Fibroblast of villous mesenchyme (primary cell): ENCODE data around the gene ATP9A. TPM values are rescaled to one million over a fixed set of nuclear protein-coding genes. Genes with fewer than 3 reads are reported as not detected.
"Not testable (repeated sequence)": the region's sequence is repeated elsewhere in the genome, so short reads cannot be mapped to it uniquely, and the experiment has no call there.

Experiments used
- DNase-seq: peaks from one replicate; pipeline ENCODE4 v3.0.0-alpha.2; 2010; ENCODE audit warnings: low read depth
- H3K4me3 ChIP-seq: 2 replicates; pipeline ENCODE4 v1.5.1; 2011; ENCODE audit warnings: low read depth, mild to moderate bottlenecking, low read length
- total RNA-seq: library from RNA; depleted of rRNA; stranded (reverse); fragments of >200 nt; gene quantifications from 2 replicates; pipeline ENCODE4 v1.2.3, GENCODE V29; 2012
- TF ChIP-seq, protein P1 (sequence below): IDR thresholded peaks from 2 replicates; pipeline ENCODE4 v1.5.1; 2012; ENCODE audit warnings: low read depth, mild to moderate bottlenecking, low read length; ENCODE audit not compliant: insufficient read depth

Gene ATP9A
- total RNA-seq, 1 donor: 6.9 TPM

DNA sequence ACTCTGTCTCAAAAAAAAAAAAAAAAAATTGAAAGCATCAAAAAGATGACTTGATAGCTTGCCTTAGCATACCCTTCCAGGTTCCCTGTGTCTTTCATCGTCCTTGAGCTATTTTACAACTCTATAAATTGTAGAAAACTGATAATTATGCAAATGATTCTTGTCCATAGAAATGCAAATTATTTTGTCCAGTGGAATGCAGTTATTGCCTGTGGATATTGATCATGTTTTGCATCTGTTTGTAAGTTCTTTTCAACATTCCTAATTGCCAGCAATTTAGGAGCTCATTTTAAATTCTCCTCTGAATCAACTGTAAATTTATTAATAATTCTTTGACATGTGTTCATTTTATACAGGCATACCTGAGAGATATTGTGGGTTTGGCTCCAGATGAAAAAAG is 7.1 kb upstream of the ATP9A start:
- no peak for DNase-seq
- TF ChIP-seq, protein P1, sequence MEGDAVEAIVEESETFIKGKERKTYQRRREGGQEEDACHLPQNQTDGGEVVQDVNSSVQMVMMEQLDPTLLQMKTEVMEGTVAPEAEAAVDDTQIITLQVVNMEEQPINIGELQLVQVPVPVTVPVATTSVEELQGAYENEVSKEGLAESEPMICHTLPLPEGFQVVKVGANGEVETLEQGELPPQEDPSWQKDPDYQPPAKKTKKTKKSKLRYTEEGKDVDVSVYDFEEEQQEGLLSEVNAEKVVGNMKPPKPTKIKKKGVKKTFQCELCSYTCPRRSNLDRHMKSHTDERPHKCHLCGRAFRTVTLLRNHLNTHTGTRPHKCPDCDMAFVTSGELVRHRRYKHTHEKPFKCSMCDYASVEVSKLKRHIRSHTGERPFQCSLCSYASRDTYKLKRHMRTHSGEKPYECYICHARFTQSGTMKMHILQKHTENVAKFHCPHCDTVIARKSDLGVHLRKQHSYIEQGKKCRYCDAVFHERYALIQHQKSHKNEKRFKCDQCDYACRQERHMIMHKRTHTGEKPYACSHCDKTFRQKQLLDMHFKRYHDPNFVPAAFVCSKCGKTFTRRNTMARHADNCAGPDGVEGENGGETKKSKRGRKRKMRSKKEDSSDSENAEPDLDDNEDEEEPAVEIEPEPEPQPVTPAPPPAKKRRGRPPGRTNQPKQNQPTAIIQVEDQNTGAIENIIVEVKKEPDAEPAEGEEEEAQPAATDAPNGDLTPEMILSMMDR: no peak
- H3K4me3 ChIP-seq: no peak overlapping the region

DNA sequence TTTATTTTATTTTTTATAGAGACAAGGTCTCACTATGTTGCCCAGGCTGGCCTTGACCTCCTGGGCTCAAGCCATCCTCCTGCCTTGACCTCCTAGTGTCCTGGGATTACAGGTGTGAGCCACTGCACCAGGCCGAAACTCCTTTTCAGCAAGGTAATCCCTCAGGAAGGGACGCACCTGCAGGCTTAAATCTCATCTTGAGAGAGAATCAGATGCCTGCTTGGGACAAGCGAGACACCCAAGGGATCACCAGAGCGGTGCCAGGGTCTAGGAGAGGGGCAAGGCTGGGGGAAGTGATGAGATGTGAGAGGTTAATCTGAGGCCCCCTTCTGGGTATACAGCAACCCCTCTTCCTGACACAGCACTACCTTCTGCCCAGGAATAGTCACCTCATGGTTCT is 4.0 kb upstream of the ATP9A start:
- TF ChIP-seq, protein P1: no peak
- no peak overlapping the region for H3K4me3 ChIP-seq
- DNase-seq: no peak

DNA sequence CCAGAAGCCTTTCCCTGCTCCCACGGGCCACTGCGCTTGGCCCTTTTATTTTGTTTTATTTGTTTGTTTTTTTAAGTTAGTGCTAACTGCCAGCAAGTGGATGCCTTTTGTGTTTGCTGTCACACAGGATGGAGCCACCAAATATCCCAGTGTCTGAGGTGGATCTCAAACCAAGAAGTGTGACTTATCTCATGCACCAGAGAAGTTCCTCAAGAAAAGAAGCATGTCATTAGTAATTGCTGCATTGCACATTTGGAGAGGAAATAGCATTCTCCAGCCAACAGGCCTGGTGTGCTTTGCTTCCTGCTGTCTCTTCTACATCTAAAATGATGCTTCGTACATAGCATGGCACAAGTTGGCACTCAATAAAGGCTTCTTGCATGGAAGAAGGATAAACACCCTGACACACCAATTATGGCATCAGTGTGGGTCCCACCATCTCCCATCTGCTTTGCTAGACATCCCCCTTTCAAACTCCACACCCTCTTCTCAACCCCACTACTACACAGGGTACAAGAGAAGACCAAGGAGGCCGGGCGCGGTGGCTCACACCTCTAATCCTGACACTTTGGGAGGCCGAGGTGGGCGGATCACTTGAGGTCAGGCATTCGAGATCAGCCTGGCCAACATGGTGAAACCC is 1.9 kb upstream of the ATP9A start:
- TF ChIP-seq, protein P1: no peak
- H3K4me3 ChIP-seq: no peak overlapping the region
- no peak for DNase-seq

DNA sequence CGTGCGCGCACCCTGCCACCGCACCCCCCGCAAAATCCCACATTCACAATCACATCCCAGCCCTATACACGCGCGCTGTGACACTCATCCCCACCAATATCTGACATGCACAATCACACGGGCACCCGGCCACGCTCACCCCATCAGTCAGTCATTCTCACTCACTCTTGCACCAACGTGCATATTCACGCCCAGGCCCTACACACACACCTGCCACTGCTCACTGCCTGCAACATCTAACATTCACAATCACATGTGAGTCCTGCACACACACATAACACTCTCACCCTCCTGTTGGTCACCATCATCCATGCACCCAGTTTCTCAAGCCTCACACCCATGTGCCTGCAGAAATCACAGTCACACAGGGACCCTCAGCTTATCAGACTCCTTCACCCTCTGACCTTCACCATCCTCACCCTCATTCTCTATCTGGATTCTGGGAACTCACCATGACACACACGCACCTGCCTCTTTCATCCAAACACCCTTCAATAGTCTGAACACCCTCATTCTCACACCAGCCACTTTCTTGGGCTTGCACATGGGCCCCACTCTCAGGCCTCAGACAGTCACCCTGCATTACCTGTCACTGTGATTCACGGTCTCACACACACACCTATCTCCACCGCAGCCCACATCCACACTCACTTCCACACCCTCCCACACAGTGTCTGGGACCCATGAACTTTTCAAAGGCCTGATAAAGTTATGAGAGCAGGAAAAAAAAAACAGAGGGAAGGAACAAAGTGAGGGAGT is 748 bp upstream of the ATP9A start:
- no peak for DNase-seq
- TF ChIP-seq, protein P1: no peak
- peak overlapping the region; percentile 15 for H3K4me3 ChIP-seq

DNA sequence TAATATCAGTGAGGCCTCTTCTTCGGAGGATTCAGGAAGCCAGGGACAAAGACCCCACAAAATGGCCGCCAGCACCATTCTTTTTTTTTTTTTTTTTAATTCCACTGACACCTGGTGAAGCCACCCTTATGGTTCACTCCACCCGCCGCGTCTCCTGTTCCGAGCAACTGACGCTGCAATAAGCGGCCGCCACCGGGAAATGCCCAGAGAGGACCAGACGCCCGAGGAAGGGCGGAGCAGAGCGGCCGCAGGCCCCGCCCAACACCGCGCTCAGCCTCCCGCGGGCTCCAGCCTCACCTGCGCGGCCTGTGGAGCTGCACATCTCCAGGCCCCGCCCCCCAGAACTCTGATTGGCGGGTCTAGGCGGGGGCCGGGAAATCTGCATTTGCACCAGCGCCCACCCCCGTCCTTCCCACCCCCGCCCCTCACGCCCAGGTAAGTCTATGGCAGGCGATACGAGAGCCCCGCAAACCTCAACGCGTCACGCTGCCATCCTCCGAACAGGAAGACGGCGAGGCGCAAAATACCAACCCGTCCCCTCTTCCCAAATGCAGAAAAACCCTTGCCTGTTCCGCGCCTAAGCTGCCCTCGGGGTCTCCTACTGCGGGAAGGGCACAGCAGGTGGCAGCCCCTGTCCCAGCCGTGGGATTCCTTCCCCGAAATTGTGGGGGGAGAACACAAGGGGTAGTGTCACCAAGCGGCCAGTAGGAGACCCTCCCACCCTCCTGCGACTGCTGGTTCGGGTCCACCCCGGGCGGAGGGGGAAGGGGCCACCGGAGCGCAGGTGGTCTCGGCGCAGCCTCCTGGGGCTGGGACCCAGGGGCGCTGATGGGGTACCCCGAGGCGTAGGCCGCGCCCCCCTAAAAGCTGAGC is 960 bp downstream of the ATP9A start:
- TF ChIP-seq, protein P1: peak; percentile 27
- DNase-seq: no peak
- H3K4me3 ChIP-seq: peak overlapping the region; percentile 67

DNA sequence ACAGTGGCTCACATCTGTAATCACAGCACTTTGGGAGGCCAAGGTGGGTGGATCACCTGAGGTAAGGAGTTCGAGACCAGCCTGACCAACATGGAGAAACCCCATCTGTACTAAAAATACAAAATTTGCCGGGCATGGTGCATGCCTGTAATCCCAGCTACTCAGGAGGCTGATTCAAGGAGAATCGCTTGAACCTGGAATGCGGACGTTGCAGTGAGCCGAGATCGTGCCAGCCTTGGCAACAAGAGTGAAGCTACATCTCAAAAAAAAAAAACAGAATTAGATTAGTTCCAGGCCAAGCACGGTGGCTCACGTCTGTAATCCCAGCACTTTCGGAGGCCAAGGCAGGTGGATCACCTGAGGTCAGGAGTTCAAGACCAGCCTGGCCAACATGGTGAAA is 2.8 kb downstream of the ATP9A start:
- not testable (repeated sequence) for DNase-seq, H3K4me3 ChIP-seq
